ENCODE data around the gene FAM181A. TPM values are rescaled to one million over a fixed set of nuclear protein-coding genes. Genes with fewer than 3 reads are reported as not detected.
A peak's percentile ranks its signal among the peaks of the same experiment; 100 is the strongest.

Gene FAM181A
- total RNA-seq: not detected

GRCh38 chr14:93926873-93927799 lies at the start of gene FAM181A:
Gene FAM181A (plus strand): TSS chr14:93927344. CDS start chr14:93928286, 942 bp downstream.
- no peaks in the 10 kb centered on the region for H3K9me3 Mint-ChIP-seq
- no peak within 1 kb of the TSS for H3K4me3 Mint-ChIP-seq
- ATAC-seq (ENCODE audit: low read depth) (no peak), DNase-seq (no peak)
- no peaks in the 10 kb centered on the region for H3K36me3 Mint-ChIP-seq
- POLR2A ChIA-PET: no interaction called here
- H3K27me3 Mint-ChIP-seq: peaks cover 4% of the 10 kb centered on the region
- no peak within 1 kb of the TSS for H3K27ac Mint-ChIP-seq
- H3K4me1 Mint-ChIP-seq: no peaks in the 10 kb centered on the region

DNA sequence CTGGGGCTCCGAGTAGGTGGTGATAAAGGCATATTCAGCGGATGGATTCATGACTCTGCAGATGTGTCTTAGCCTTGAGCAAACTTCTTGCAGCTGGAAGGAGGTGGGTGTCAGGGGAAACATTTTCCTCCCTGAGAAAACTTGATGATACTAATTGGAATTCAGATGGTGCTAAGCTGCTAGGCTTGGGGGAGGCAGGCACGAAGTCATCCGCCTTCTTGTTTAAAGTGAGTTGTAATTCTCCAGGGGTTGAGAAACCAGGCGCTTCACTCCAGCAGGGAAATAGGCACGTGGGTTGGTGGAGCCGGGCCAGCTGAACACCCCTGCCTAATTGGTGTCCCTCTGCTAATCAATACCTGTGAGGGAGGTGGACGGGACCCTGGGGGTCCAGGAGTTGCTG lies 48.9 kb upstream of the FAM181A start:
- Mint-ChIP-seq H3K4me3 (no peak overlapping the region), H3K9me3 (peaks cover 11% of the 10 kb centered on the region), H3K27ac (no peak overlapping the region), H3K36me3 (no peaks in the 10 kb centered on the region), H3K27me3 (peaks cover 17% of the 10 kb centered on the region), H3K4me1 (peaks cover 2% of the 10 kb centered on the region)
- ATAC-seq (ENCODE audit: low read depth) (no peak), DNase-seq (no peak)
- POLR2A ChIA-PET: no interaction called here

- H3K27ac Mint-ChIP-seq: no peak overlapping the region
- DNase-seq (no peak), ATAC-seq (ENCODE audit: low read depth) (no peak)
- POLR2A ChIA-PET: no interaction called here
- peaks cover 2% of the 10 kb centered on the region for H3K4me1 Mint-ChIP-seq
- no peaks in the 10 kb centered on the region for H3K36me3 Mint-ChIP-seq
- H3K4me3 Mint-ChIP-seq: no peak overlapping the region
- H3K27me3 Mint-ChIP-seq: peaks cover 17% of the 10 kb centered on the region
- H3K9me3 Mint-ChIP-seq: peaks cover 11% of the 10 kb centered on the region
Observed at GRCh38 chr14:93878871-93879270, 48.3 kb upstream of the FAM181A start.

- H3K27ac Mint-ChIP-seq: no peak overlapping the region
- H3K4me3 Mint-ChIP-seq: no peak overlapping the region
- H3K9me3 Mint-ChIP-seq: peaks cover 6% of the 10 kb centered on the region
- POLR2A ChIA-PET: no interaction called here
- H3K4me1 Mint-ChIP-seq: peaks cover 2% of the 10 kb centered on the region
- no peak for DNase-seq
- ATAC-seq (ENCODE audit: low read depth): no peak
- peaks cover 13% of the 10 kb centered on the region for H3K27me3 Mint-ChIP-seq
- no peaks in the 10 kb centered on the region for H3K36me3 Mint-ChIP-seq
Observed at GRCh38 chr14:93879362-93879983, 47.7 kb upstream of the FAM181A start.

DNA sequence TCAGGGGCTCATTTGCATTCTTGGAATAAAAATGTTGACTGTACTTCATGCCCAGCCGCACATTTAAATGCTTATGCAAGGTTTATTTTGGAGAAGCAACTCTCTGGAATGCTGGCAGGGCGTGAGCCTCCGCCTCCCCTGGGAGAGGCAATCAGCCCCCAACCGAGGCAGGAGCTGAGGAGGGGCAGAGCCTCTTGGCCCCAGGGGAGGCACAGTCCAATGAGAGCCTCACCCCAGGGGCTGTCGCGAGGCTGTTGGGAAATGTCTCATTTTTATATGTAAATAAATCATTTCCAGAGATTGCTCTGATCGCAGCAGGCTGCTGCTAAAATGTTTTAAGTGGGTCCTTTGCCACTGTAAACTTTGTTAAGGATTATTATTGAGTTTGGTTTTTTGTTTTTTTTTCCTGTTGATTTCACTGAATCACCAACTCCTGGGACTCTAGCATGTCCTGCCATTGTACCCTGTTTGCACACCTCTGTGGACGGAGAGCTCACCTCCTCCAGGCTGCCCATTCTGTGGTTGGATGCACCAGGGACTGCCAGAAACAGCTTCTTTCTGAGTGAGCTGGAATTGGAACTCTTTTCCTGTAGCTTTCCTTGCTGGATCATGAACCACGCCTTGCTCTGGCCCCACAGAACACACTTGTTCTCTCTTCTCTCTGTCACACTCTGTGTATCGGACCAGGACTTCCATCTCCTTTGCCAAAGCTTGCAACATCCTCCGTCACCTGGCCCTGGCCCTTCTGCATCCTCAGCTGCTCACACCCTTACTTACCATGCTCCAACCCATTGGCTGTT lies 46.9 kb upstream of the FAM181A start:
- DNase-seq (no peak), ATAC-seq (ENCODE audit: low read depth) (no peak)
- no peak overlapping the region for H3K4me3 Mint-ChIP-seq
- no peak overlapping the region for H3K27ac Mint-ChIP-seq
- POLR2A ChIA-PET: no interaction called here
- peaks cover 8% of the 10 kb centered on the region for H3K4me1 Mint-ChIP-seq
- H3K27me3 Mint-ChIP-seq: peaks cover 17% of the 10 kb centered on the region
- peaks cover 11% of the 10 kb centered on the region for H3K9me3 Mint-ChIP-seq
- no peaks in the 10 kb centered on the region for H3K36me3 Mint-ChIP-seq

DNA sequence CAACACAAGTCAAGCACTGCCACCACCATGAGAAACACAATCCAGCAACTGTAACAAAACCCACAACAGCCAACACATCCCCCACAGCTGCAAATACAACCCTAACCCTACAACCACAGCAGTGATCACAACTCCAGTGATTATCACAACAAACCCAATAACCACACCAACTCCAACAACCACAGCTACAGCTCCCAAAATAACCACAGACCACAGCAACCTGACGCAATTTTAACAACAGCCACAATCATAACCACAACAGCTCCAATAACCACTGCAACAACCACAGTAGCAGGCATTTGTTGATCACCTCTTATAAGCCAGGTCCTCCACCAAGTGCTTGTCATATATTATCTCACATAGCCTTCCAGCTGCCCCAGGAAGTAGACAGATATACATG lies 42.2 kb upstream of the FAM181A start:
- Mint-ChIP-seq H3K4me3 (no peak overlapping the region), H3K4me1 (peaks cover 8% of the 10 kb centered on the region), H3K27ac (peak overlapping the region; percentile 34), H3K9me3 (peaks cover 13% of the 10 kb centered on the region), H3K36me3 (no peaks in the 10 kb centered on the region), H3K27me3 (peaks cover 34% of the 10 kb centered on the region)
- POLR2A ChIA-PET: no interaction called here
- ATAC-seq (ENCODE audit: low read depth): no peak
- no peak for DNase-seq

DNA sequence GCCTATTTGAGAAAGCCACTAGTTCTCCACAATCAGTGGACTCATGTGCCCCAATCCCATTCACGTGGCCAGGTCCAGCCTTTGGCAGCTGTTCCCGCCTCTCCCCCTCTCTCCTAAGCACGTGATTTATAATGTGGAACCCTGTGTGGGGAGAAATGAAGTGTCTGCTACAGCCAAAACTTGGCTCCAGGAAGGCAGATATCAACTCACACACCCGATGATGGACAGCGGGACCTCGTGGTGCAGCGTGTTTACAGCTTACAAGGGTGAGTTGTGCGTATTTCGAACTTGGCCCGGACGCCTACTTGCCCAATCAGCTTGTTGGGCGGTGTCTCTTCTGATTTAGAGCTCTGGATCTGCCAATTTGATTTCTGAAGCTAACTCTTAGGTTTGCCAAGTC lies 38.1 kb upstream of the FAM181A start:
- H3K9me3 Mint-ChIP-seq: peaks cover 7% of the 10 kb centered on the region
- no peak overlapping the region for H3K27ac Mint-ChIP-seq
- no peak overlapping the region for H3K4me3 Mint-ChIP-seq
- POLR2A ChIA-PET: no interaction called here
- ATAC-seq (ENCODE audit: low read depth): no peak
- DNase-seq: no peak
- no peaks in the 10 kb centered on the region for H3K36me3 Mint-ChIP-seq
- peaks cover 28% of the 10 kb centered on the region for H3K27me3 Mint-ChIP-seq
- H3K4me1 Mint-ChIP-seq: peaks cover 6% of the 10 kb centered on the region

DNA sequence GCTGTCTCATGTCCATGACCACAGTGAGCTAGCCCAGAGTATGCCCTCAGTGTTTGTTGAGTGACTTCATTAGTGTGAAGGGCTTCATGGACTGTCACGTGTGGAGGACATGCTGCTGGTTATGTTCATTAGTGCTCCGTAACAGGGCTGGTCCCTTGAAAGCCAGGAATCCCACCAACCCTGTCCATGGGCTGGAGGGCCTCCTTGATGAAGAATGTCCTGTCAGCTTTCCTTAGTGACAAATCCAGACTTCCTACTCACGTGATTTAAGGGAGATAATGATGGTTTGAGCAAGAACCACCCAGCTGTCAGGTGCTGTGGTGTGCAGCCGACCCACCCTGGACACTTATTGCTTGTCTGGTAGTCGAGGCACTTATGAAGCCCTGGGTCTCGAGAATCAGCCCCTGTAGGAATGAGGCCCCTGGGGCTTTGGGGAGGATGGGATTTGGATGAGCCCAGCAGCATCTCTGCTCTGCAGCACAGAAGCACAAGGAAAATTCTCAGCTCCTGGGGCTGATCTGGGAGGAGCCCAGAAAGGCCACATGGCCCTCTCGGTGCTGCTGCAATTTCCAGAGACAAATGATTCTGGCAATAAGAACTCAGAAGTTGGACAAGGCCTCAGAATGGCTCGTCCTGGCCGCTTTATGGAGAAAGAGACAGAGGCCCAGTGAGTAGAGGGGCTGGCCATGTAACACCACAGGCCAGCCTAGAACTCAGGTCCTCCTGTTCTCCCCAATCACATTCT lies 37.2 kb upstream of the FAM181A start:
- H3K27me3 Mint-ChIP-seq: peaks cover 25% of the 10 kb centered on the region
- H3K9me3 Mint-ChIP-seq: peaks cover 3% of the 10 kb centered on the region
- no peak overlapping the region for H3K27ac Mint-ChIP-seq
- POLR2A ChIA-PET: no interaction called here
- ATAC-seq (ENCODE audit: low read depth) (no peak), DNase-seq (no peak)
- no peaks in the 10 kb centered on the region for H3K36me3 Mint-ChIP-seq
- peaks cover 2% of the 10 kb centered on the region for H3K4me1 Mint-ChIP-seq
- H3K4me3 Mint-ChIP-seq: no peak overlapping the region

- Mint-ChIP-seq H3K9me3 (no peaks in the 10 kb centered on the region), H3K36me3 (no peaks in the 10 kb centered on the region), H3K27me3 (peaks cover 16% of the 10 kb centered on the region), H3K27ac (no peak overlapping the region), H3K4me1 (no peaks in the 10 kb centered on the region), H3K4me3 (no peak overlapping the region)
- POLR2A ChIA-PET: no interaction called here
- ATAC-seq (ENCODE audit: low read depth): no peak
- DNase-seq: no peak
Observed at GRCh38 chr14:93891756-93892504, 35.2 kb upstream of the FAM181A start.

GRCh38 chr14:93892505-93892839 lies 34.7 kb upstream of the FAM181A start:
- POLR2A ChIA-PET: no interaction called here
- Mint-ChIP-seq H3K4me3 (no peak overlapping the region), H3K36me3 (no peaks in the 10 kb centered on the region), H3K27ac (no peak overlapping the region), H3K9me3 (no peaks in the 10 kb centered on the region), H3K4me1 (no peaks in the 10 kb centered on the region), H3K27me3 (peaks cover 11% of the 10 kb centered on the region)
- ATAC-seq (ENCODE audit: low read depth): no peak
- DNase-seq: no peak

DNA sequence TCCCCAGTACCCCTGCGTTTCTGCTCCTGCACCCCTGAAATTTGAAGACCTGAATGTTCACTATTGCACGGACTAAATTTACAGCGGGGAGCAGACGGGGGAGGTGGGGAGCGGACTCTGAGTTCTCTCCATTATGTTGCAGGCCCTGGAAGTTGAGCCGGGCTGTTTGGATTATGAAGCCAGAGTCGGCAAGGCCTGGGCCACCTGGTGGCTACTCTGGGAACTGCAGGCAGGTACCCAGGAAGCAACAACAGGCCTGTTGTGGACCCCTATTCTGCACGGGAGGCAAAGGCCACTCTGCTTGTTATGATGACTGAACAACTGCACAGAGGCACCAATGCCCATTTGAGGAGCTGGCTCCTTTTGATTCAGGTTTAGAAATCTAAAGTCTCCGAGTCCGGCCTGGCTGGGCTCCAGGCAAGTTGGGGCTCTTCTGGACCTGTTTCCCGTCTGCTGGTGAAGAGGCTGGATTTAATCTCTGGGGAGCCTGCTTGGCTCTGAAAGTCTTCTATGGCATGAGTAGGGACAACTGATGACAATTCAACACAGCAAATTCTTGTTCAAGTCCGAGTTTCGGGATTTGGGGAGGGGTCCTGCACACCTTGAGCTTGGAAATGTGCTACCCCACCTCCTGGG lies 34.1 kb upstream of the FAM181A start:
- no peaks in the 10 kb centered on the region for H3K4me1 Mint-ChIP-seq

DNA sequence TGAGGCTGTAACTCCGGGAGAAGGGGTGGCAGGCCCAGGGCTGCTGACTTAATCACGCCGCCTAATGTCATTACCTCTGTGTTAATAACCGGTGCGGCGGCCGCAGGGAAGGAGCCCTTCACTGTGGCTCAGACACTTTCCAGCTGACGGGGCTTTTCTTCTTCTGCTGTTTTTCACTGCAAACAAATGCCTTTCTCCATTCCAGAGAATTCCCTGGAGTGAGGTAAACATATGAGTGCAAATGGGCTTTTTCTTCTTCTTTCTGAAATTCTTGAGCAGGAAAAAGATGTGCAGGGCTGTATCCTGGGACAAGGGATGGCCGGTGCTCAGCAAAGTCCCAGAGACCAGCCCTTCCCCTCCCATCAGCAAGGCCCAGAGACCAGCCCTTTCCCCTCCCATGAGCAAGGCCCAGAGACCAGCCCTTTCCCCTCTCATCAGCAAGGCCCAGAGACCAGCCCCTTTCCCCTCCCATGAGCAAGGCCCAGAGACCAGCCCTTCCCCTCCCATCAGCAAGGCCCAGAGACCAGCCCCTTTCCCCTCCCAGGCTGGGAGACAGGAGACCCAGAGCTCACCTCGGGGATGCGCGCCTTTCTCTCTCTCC lies 33.4 kb upstream of the FAM181A start:
- no peaks in the 10 kb centered on the region for H3K4me1 Mint-ChIP-seq
- H3K36me3 Mint-ChIP-seq: no peaks in the 10 kb centered on the region
- no peak overlapping the region for H3K4me3 Mint-ChIP-seq
- DNase-seq (no peak), ATAC-seq (ENCODE audit: low read depth) (no peak)
- H3K9me3 Mint-ChIP-seq: no peaks in the 10 kb centered on the region
- H3K27ac Mint-ChIP-seq: no peak overlapping the region
- peaks cover 3% of the 10 kb centered on the region for H3K27me3 Mint-ChIP-seq
- POLR2A ChIA-PET: no interaction called here

More for the DNA sequence above, 34.1 kb upstream of the FAM181A start:
- Mint-ChIP-seq H3K27me3 (peaks cover 8% of the 10 kb centered on the region), H3K4me3 (no peak overlapping the region), H3K36me3 (no peaks in the 10 kb centered on the region), H3K27ac (no peak overlapping the region), H3K9me3 (no peaks in the 10 kb centered on the region)
- ATAC-seq (ENCODE audit: low read depth) (peak; percentile 85), DNase-seq (peak; percentile 83)
- POLR2A ChIA-PET: no interaction called here

All from activated naive CD8-positive, alpha-beta T cell treated with anti-CD3 and anti-CD28 coated beads, Interleukin-2, amount 10 ng/mL, durations not matched to agents 7 days and 5 days (primary cell).